WTC11 (cell line): ENCODE measurements around the gene VTI1A. TPM values are rescaled to one million over a fixed set of nuclear protein-coding genes. Genes with fewer than 3 reads are reported as not detected.
A peak's percentile ranks its signal among the peaks of the same experiment; 100 is the strongest.

Experiments used
- ATAC-seq: fragments of 200-7000 bp; cut with Tn5 transposase; 2 replicates; pipeline ENCODE4 v1.10.0; 2021; ENCODE audit warnings: mild to moderate bottlenecking, moderate library complexity
- CTCF ChIA-PET: fragments of 300-600 bp; sonication (Branson Sonifier 250); formaldehyde crosslinking; loops from one replicate; lab custom pipeline; 2021; ENCODE audit warnings: antibody characterized with exemption; lab: Charles Lee
- POLR2A ChIA-PET: fragments of 350-600 bp; sonication (Branson Sonifier 250); formaldehyde crosslinking; loops from one replicate; lab custom pipeline; 2021; ENCODE audit warnings: antibody characterized with exemption; lab: Charles Lee
- DNase-seq: peaks from one replicate; pipeline ENCODE4 v3.0.0; 2021; ENCODE audit warnings: low spot score
- H3K27ac Mint-ChIP-seq: 2 replicates; pipeline ENCODE4 v1.8.0; 2021; ENCODE audit warnings: mixed read lengths
- H3K27me3 Mint-ChIP-seq: 2 replicates; pipeline ENCODE4 v1.8.0; 2021; ENCODE audit warnings: low read depth, mild to moderate bottlenecking, moderate library complexity, mixed read lengths
- H3K36me3 Mint-ChIP-seq: 2 replicates; pipeline ENCODE4 v1.8.0; 2021; ENCODE audit warnings: mixed read lengths
- H3K4me1 Mint-ChIP-seq: 2 replicates; pipeline ENCODE4 v1.8.0; 2022; ENCODE audit warnings: mixed read lengths
- H3K4me3 Mint-ChIP-seq: 2 replicates; pipeline ENCODE4 v1.8.0; 2021; ENCODE audit warnings: mild to moderate bottlenecking, moderate library complexity, mixed read lengths
- H3K9me3 Mint-ChIP-seq: 2 replicates; pipeline ENCODE4 v1.8.0; 2021; ENCODE audit warnings: mixed read lengths
- CBFB ChIP-seq: sonication (generic); formaldehyde crosslinking; IDR thresholded peaks from 2 replicates; pipeline ENCODE4 v1.8.1; 2022; ENCODE audit warnings: mild to moderate bottlenecking, low read depth, missing genetic modification reagents
- CREM ChIP-seq: sonication (generic); formaldehyde crosslinking; IDR thresholded peaks from 2 replicates; pipeline ENCODE4 v1.8.1; 2022; ENCODE audit warnings: mild to moderate bottlenecking, missing genetic modification reagents, moderate library complexity
- CTCF ChIP-seq: fragments of 200-600 bp; IDR thresholded peaks from 2 replicates; pipeline ENCODE4 v1.8.0; 2022; ENCODE audit warnings: antibody characterized with exemption
- E2F1 ChIP-seq: sonication (generic); formaldehyde crosslinking; IDR thresholded peaks from 2 replicates; pipeline ENCODE4 v1.8.0; 2022; ENCODE audit warnings: mild to moderate bottlenecking, missing genetic modification reagents
- ELF4 ChIP-seq: sonication (generic); formaldehyde crosslinking; IDR thresholded peaks from 2 replicates; pipeline ENCODE4 v1.8.1; 2022; ENCODE audit warnings: low read depth, mild to moderate bottlenecking, moderate library complexity, missing genetic modification reagents
- ERG ChIP-seq: fragments of 250-450 bp; sonication (Bioruptor Pico); IDR thresholded peaks from 2 replicates; pipeline ENCODE4 v1.8.0; 2021; ENCODE audit warnings: mild to moderate bottlenecking
- FOXP1 ChIP-seq: sonication (generic); formaldehyde crosslinking; IDR thresholded peaks from 2 replicates; pipeline ENCODE4 v1.8.0; 2022; ENCODE audit warnings: missing genetic modification reagents, mild to moderate bottlenecking, moderate library complexity, borderline replicate concordance
- GABPB1 ChIP-seq: sonication (generic); formaldehyde crosslinking; IDR thresholded peaks from 2 replicates; pipeline ENCODE4 v1.8.1; 2023; ENCODE audit warnings: mild to moderate bottlenecking, missing genetic modification reagents
- KAT7 ChIP-seq: sonication (generic); formaldehyde crosslinking; IDR thresholded peaks from 2 replicates; pipeline ENCODE4 v1.8.1; 2023; ENCODE audit warnings: missing genetic modification reagents, mild to moderate bottlenecking, borderline replicate concordance
- PRRX2 ChIP-seq: fragments of 250-450 bp; sonication (Bioruptor Pico); IDR thresholded peaks from 2 replicates; pipeline ENCODE4 v1.8.0; 2021; ENCODE audit warnings: mild to moderate bottlenecking
- SP1 ChIP-seq: sonication (generic); formaldehyde crosslinking; conservative IDR thresholded peaks from 2 replicates; pipeline ENCODE4 v1.8.1; 2022; ENCODE audit warnings: missing genetic modification reagents
- STAT6 ChIP-seq: sonication (generic); formaldehyde crosslinking; conservative IDR thresholded peaks from 2 replicates; pipeline ENCODE4 v1.8.1; 2023; ENCODE audit warnings: mild to moderate bottlenecking, low read depth, missing genetic modification reagents, moderate library complexity
- TCF7 ChIP-seq: sonication (generic); formaldehyde crosslinking; IDR thresholded peaks from 2 replicates; pipeline ENCODE4 v1.8.0; 2022; ENCODE audit warnings: mild to moderate bottlenecking, low read depth, missing genetic modification reagents, moderate library complexity
- TP53 ChIP-seq: sonication (generic); formaldehyde crosslinking; IDR thresholded peaks from 2 replicates; pipeline ENCODE4 v1.8.1; 2023; ENCODE audit warnings: mild to moderate bottlenecking, missing genetic modification reagents
- ZNF232 ChIP-seq: sonication (generic); formaldehyde crosslinking; IDR thresholded peaks from 2 replicates; pipeline ENCODE4 v1.8.0; 2022; ENCODE audit warnings: mild to moderate bottlenecking, missing genetic modification reagents
- ZNF416 ChIP-seq: fragments of 250-450 bp; sonication (Bioruptor Pico); IDR thresholded peaks from 2 replicates; pipeline ENCODE4 v1.9.0; 2021; ENCODE audit warnings: mild to moderate bottlenecking, inconsistent platforms
- ZNF425 ChIP-seq: fragments of 250-450 bp; sonication (Bioruptor Pico); conservative IDR thresholded peaks from 2 replicates; pipeline ENCODE4 v1.9.0; 2021; ENCODE audit warnings: mild to moderate bottlenecking
- ZNF671 ChIP-seq: fragments of 250-450 bp; sonication (Bioruptor Pico); IDR thresholded peaks from 2 replicates; pipeline ENCODE4 v1.8.0; 2021; ENCODE audit warnings: mild to moderate bottlenecking
- ZSCAN18 ChIP-seq: fragments of 250-450 bp; sonication (Bioruptor Pico); IDR thresholded peaks from 2 replicates; pipeline ENCODE4 v2.1.2; 2022; ENCODE audit warnings: mild to moderate bottlenecking, moderate library complexity
- total RNA-seq: library from RNA; stranded (reverse); gene quantifications from 3 replicates; pipeline ENCODE4 v1.2.3, GENCODE V29; 2021

Gene VTI1A
- total RNA-seq, 1 experiment from 2014 or later: 20.1 TPM

- H3K4me1 Mint-ChIP-seq: no peaks in the 10 kb centered on the region
- CTCF ChIA-PET: no interaction called here
- TF ChIP-seq CTCF (no peak), CBFB (CRISPR knock-in tag) (no peak), ZNF671 (CRISPR knock-in tag) (no peak), ZNF416 (CRISPR knock-in tag) (no peak), TCF7 (CRISPR knock-in tag) (no peak), E2F1 (no peak), SP1 (CRISPR knock-in tag) (no peak), ELF4 (CRISPR knock-in tag) (no peak), ZNF425 (CRISPR knock-in tag) (no peak), ZSCAN18 (CRISPR knock-in tag) (no peak), KAT7 (CRISPR knock-in tag) (no peak), ZNF232 (no peak), CREM (CRISPR knock-in tag) (no peak), STAT6 (CRISPR knock-in tag) (no peak), ERG (no peak), GABPB1 (CRISPR knock-in tag) (no peak), PRRX2 (CRISPR knock-in tag) (no peak), FOXP1 (CRISPR knock-in tag) (no peak), TP53 (CRISPR knock-in tag) (no peak)
- DNase-seq: no peak
- H3K36me3 Mint-ChIP-seq: peaks cover 22% of the 10 kb centered on the region
- POLR2A ChIA-PET: interaction anchor here (1.0 kb wide), 1 partner anchor 47 kb away, joined by 3 read pairs; no protein-coding TSS in a partner anchor
- no peaks in the 10 kb centered on the region for H3K9me3 Mint-ChIP-seq
- no peak overlapping the region for H3K4me3 Mint-ChIP-seq
- H3K27ac Mint-ChIP-seq: peak overlapping the region; percentile 78
- no peak for ATAC-seq
- H3K27me3 Mint-ChIP-seq: no peaks in the 10 kb centered on the region
These were observed 17.9 kb upstream of the VTI1A start for GRCh38 chr10:112429147-112429546.
